MM.1S (cell line): ENCODE data around the gene MUSK.

Source experiments
- EZH2 ChIP-seq: fragments of 300-600 bp; sonication (generic); optimal IDR thresholded peaks from 2 replicates; pipeline ENCODE3; 2017; ENCODE audit warnings: low read depth, mild to moderate bottlenecking, antibody characterized with exemption, low read length, mixed read lengths
- TF ChIP-seq, protein P1 (sequence below): fragments of 300-600 bp; sonication (generic); IDR thresholded peaks from 2 replicates; pipeline ENCODE4 v1.5.1; 2016; ENCODE audit warnings: antibody characterized with exemption, low read length, mixed read lengths

DNA sequence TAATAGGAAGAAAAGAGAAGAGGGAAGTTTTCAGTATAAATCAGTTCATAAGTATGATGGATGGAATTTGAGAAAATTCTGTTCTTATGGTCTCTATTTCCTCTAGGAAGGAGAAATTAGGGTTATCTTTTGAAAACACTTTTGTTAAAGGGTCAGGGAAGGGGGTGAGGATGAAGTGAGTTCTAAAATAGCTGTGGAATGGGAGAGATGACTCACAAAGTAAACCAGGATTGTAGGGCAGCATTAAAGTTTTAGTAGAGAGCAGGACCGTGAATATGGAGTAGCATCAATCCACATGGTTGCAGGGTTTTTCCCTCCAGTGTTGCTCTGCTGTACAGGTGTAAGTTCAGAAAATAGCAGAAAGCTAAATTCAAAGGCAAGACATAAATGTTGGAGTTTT lies 32.4 kb downstream of the MUSK start:
- TF ChIP-seq, protein P1, sequence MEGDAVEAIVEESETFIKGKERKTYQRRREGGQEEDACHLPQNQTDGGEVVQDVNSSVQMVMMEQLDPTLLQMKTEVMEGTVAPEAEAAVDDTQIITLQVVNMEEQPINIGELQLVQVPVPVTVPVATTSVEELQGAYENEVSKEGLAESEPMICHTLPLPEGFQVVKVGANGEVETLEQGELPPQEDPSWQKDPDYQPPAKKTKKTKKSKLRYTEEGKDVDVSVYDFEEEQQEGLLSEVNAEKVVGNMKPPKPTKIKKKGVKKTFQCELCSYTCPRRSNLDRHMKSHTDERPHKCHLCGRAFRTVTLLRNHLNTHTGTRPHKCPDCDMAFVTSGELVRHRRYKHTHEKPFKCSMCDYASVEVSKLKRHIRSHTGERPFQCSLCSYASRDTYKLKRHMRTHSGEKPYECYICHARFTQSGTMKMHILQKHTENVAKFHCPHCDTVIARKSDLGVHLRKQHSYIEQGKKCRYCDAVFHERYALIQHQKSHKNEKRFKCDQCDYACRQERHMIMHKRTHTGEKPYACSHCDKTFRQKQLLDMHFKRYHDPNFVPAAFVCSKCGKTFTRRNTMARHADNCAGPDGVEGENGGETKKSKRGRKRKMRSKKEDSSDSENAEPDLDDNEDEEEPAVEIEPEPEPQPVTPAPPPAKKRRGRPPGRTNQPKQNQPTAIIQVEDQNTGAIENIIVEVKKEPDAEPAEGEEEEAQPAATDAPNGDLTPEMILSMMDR = no peak
- no peak for TF ChIP-seq EZH2
